ENCODE data around the gene TBX5. TPM values are rescaled to one million over a fixed set of nuclear protein-coding genes. Genes with fewer than 3 reads are reported as not detected.

TBX5 gene
- total and polyA plus RNA-seq, 9 of the 15 experiments (the other 6 are each of a cell fraction or from before 2014, with no cell fraction given) = not detected

- in situ Hi-C loops (cut with MboI) = no loop called here
- Histone ChIP-seq H3K4me3 (no peak overlapping the region), H3K27ac (ENCODE audit: extremely low read depth, low read depth, low read length) (no peak overlapping the region), H3K27me3 (ENCODE audit: control insufficient read depth in 2 of 2, insufficient read depth in 2 of 2, low read length in 2 of 2) (no peaks in the 10 kb centered on the region), H3K9me3 (replicated peaks; ENCODE audit: control insufficient read depth, insufficient read depth, low read depth, low read length) (no peaks in the 10 kb centered on the region), H3K9me1 (ENCODE audit: control insufficient read depth, insufficient read depth, low read length) (no peaks in the 10 kb centered on the region), H2AFZ (ENCODE audit: low read depth, low read length) (no peak overlapping the region), H3K9ac (ENCODE audit: insufficient read depth in 1 of 2, low read depth in 2 of 2, low read length in 2 of 2) (no peak overlapping the region), H3K79me2 (ENCODE audit: control insufficient read depth, insufficient read depth, low read length) (no peaks in the 10 kb centered on the region), H4K20me1 (replicated peaks; ENCODE audit: control insufficient read depth, insufficient read depth, low read length) (no peaks in the 10 kb centered on the region), H3K4me2 (ENCODE audit: insufficient read depth, low read length) (no peak overlapping the region), H3K4me1 (replicated peaks in 1 of 2; ENCODE audit: control insufficient read depth in 2 of 2, insufficient read depth in 2 of 2, low read length in 2 of 2) (no peaks in the 10 kb centered on the region), H3K36me3 (ENCODE audit: control insufficient read depth, insufficient read depth, low read length) (no peaks in the 10 kb centered on the region)
- ChIA-PET CTCF (ENCODE audit: low intra/inter-chr PET ratio) (no interaction called here), POLR2A (interaction anchor here (0.5 kb wide), 1 partner anchor 62 kb away, joined by 3 read pairs; no protein-coding TSS in a partner anchor)
- intact Hi-C loops (cut with micrococcal nuclease) = no loop called here
- 0% methylated on average over 2 of the region's 2 CpGs for WGBS (ENCODE audit: insufficient coverage, low coverage, missing lambda C conversion rate)
- ATAC-seq = no peak
- TF ChIP-seq TCFL5 (CRISPR knock-in tag; conservative IDR thresholded peaks at IDR 0.05) = no peak
- no peak for TF ChIP-seq CSDE1 (IDR thresholded peaks at IDR 0.05)
- no peak for TF ChIP-seq ATF2 (CRISPR knock-in tag; IDR thresholded peaks at IDR 0.05)
- TF ChIP-seq ZNF507 (tag; conservative IDR thresholded peaks at IDR 0.05) = no peak
- no TSS peak for BruUV-seq (replicated peaks)
- DNase-seq (ENCODE audit: extremely low read depth in 1 of 4, low spot score in 3 of 4) = no peak
- no peak for FAIRE-seq
Observed at GRCh38 chr12:114339626-114340025, 66.3 kb downstream of the TBX5 start.

GRCh38 chr12:114335607-114336006 lies 70.3 kb downstream of the TBX5 start:
- H4K20me1 ChIP-seq (replicated peaks; ENCODE audit: control insufficient read depth, insufficient read depth, low read length) = no peaks in the 10 kb centered on the region
- H3K27ac ChIP-seq (ENCODE audit: extremely low read depth, low read depth, low read length) = no peak overlapping the region
- H3K27me3 ChIP-seq (ENCODE audit: control insufficient read depth in 2 of 2, insufficient read depth in 2 of 2, low read length in 2 of 2) = no peaks in the 10 kb centered on the region
- BruUV-seq (replicated peaks) = no TSS peak
- no peak for DNase-seq (ENCODE audit: extremely low read depth in 1 of 4, low spot score in 3 of 4)
- no peaks in the 10 kb centered on the region for H3K9me1 ChIP-seq (ENCODE audit: control insufficient read depth, insufficient read depth, low read length)
- WGBS (ENCODE audit: insufficient coverage, low coverage, missing lambda C conversion rate) = 0% methylated on average over 4 of the region's 5 CpGs
- no peaks in the 10 kb centered on the region for H3K9me3 ChIP-seq (replicated peaks; ENCODE audit: control insufficient read depth, insufficient read depth, low read depth, low read length)
- no peaks in the 10 kb centered on the region for H3K4me1 ChIP-seq (replicated peaks in 1 of 2; ENCODE audit: control insufficient read depth in 2 of 2, insufficient read depth in 2 of 2, low read length in 2 of 2)
- H3K9ac ChIP-seq (ENCODE audit: insufficient read depth in 1 of 2, low read depth in 2 of 2, low read length in 2 of 2) = no peak overlapping the region
- no peak for ATAC-seq
- ChIA-PET CTCF (ENCODE audit: low intra/inter-chr PET ratio) (no interaction called here), POLR2A (no interaction called here)
- H3K4me2 ChIP-seq (ENCODE audit: insufficient read depth, low read length) = no peak overlapping the region
- H2AFZ ChIP-seq (ENCODE audit: low read depth, low read length) = no peak overlapping the region
- FAIRE-seq = no peak
- in situ Hi-C loops (cut with MboI) (no loop called here), intact Hi-C loops (cut with micrococcal nuclease) (no loop called here)
- H3K79me2 ChIP-seq (ENCODE audit: control insufficient read depth, insufficient read depth, low read length) = no peaks in the 10 kb centered on the region
- H3K36me3 ChIP-seq (ENCODE audit: control insufficient read depth, insufficient read depth, low read length) = no peaks in the 10 kb centered on the region
- no peak overlapping the region for H3K4me3 ChIP-seq
- TF ChIP-seq SMARCC2 (IDR thresholded peaks at IDR 0.05; ENCODE audit: low read depth) (no peak), TEAD2 (tag; IDR thresholded peaks at IDR 0.05) (no peak), STAT5B (CRISPR knock-in tag; IDR thresholded peaks at IDR 0.05) (no peak), PBX2 (CRISPR knock-in tag; IDR thresholded peaks at IDR 0.05; ENCODE audit: low read depth) (no peak), PBX2 (tag; conservative IDR thresholded peaks at IDR 0.05; ENCODE audit: low read depth) (0 out of 2 replicates have a peak, but pooled peaks have one; percentile 17), FIP1L1 (IDR thresholded peaks at IDR 0.05; ENCODE audit: low read depth, low read length, poor library complexity, severe bottlenecking) (no peak), MEIS2 (IDR thresholded peaks at IDR 0.05; ENCODE audit: partially characterized antibody) (peak; percentile 49), RBM25 (IDR thresholded peaks at IDR 0.05; ENCODE audit: low read depth, low read length, severe bottlenecking) (no peak)
